Mammary epithelial cell (primary cell): Measurements from ENCODE around the gene KCNAB2.

Source experiments
- CTCF ChIP-seq, 2 donors: IDR thresholded peaks in 1 of 2; conservative IDR thresholded peaks in 1 of 2; 2 replicates each; pipeline ENCODE4 v1.5.1; 2011 to 2012; ENCODE audit warnings: inconsistent platforms in 2 of 2, low read length in 2 of 2, mild to moderate bottlenecking in 2 of 2, control low read depth in 1 of 2, low read depth in 1 of 2; ENCODE audit not compliant: insufficient read depth in 1 of 2; ENCODE audit errors: extremely low read depth in 1 of 2
- EZH2 ChIP-seq: IDR thresholded peaks from 2 replicates; pipeline ENCODE4 v1.6.1; 2012; ENCODE audit warnings: low read length, inconsistent platforms, borderline replicate concordance

GRCh38 chr1:6069573-6069972 lies 23.9 kb downstream of the KCNAB2 start:
- TF ChIP-seq CTCF (conservative IDR thresholded peaks at IDR 0.05 in 1 of 2, IDR thresholded peaks at IDR 0.05 in 1 of 2; ENCODE audit: extremely low read depth in 1 of 2, insufficient read depth in 1 of 2, low read depth in 1 of 2, low read length in 2 of 2) (no peak), EZH2 (no peak)
